HG03039 (cell line): ENCODE data around the gene MPND.
"Not testable (repeated sequence)": the region's sequence is repeated elsewhere in the genome, so short reads cannot be mapped to it uniquely, and the experiment has no call there.

Experiments
- ATAC-seq: cut with Tn5 transposase; IDR thresholded peaks from one replicate; pipeline ENCODE4 v1.9.1; 2021; ENCODE audit warnings: mild to moderate bottlenecking, moderate library complexity; ENCODE audit not compliant: unreplicated experiment

MPND gene

DNA sequence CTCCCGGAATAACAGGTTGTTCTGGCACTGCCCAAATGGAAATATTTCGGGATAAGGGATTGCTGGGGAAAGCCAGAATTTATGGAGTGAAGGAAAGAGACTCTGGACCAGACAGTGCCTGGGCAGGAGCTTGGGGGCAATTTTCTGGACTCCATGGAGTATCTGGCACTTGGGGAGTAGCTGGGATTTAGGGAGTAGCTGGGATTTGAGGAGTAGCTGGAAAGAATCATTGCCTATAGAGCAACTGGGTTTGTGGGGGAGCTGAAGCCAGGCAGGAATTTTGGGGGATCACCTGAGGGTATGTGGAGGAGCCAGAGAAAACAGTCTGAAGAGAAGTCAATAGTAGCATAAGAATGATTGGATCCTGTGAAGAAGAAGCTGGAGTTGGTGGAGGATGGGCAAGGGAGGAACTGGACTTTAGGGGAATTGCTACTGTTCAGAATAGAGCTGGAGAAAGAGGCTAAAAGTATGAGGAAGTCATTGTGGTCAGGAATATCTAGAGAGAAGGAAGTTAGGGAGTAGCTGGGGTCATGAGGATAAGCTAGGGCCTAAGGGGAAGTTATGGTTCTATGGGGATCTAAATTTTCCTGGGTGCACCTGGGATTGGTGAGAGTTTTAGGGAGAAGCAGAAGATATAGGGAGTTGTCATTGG, 24.2 kb upstream of the MPND start:
- ATAC-seq: no peak

GRCh38 chr19:4320419-4320818, 22.9 kb upstream of the MPND start:
- ATAC-seq: no peak

DNA sequence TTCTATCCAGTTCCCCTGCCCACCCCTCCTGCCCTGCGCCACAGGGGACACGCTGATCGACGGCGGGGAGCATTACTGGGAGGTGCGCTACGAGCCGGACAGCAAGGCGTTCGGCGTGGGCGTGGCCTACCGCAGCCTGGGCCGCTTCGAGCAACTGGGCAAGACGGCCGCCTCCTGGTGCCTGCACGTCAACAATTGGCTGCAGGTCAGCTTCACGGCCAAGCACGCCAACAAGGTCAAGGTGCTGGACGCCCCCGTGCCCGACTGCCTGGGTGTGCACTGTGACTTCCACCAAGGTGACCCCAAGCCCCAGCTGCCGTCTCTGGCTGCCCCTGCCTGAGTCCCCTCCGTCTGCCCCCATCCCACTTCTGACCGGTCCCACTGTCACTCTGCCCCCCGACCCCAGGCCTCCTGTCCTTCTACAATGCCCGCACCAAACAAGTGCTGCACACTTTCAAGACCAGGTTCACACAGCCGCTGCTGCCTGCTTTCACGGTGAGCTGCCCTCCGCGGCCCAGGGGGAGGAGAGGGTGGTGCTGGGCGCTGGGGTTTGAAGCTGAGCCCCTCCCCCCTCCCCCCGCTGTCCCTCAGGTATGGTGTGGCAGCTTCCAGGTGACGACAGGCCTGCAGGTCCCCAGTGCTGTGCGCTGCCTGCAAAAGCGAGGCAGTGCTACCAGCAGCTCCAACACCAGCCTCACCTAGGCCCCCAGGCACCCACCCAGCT, 20.3 kb upstream of the MPND start:
- no peak for ATAC-seq

GRCh38 chr19:4323692-4324091, 19.7 kb upstream of the MPND start:
- ATAC-seq: no peak

GRCh38 chr19:4324228-4324627, 19.1 kb upstream of the MPND start:
- ATAC-seq: no peak

- ATAC-seq: no peak
Measured at GRCh38 chr19:4326215-4326836, 17.0 kb upstream of the MPND start.

DNA sequence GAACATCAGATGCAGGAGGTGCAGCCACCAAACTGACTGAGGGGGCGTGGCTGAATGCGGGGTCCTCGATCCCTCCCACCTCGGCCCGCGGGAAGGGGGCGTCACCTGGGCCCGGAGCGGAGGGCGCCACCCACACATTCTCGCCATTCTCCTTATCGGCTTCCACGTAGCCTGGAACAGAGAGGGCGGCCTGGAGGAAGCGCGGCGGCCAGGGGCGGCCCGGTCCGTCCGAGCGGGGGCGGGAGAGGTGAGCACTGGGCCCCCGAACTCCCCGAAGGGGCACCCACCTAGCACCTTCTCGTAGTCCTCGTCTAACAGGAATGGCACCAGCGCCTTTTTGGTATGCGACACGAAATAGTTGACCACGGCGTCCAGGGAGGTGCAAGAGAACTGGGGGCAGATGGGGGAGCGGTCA, 16.5 kb upstream of the MPND start:
- no peak for ATAC-seq

GRCh38 chr19:4327252-4327876, 16.0 kb upstream of the MPND start:
- no peak for ATAC-seq

DNA sequence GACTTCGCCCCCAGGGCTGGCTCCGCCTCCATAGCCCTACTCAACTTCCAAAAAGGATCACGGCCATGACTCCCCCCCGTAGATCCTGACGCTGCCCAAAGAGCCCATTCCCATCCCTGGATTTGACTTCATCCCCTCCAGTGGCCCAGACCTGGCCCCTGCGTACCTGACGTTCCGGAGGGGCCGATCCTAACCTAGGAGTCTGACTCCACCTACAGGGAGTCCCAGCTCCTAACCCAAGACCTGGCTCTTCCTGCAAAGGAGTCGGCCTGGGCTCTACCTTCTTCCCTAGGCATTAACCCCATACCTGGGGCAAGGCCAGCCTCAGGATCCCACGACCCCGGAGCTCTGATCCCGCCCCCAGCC, 15.5 kb upstream of the MPND start:
- no peak for ATAC-seq

GRCh38 chr19:4328243-4328990, 14.9 kb upstream of the MPND start:
- peak; percentile 76 for ATAC-seq

GRCh38 chr19:4328991-4329681, 14.2 kb upstream of the MPND start:
- not testable (repeated sequence) for ATAC-seq

- no peak for ATAC-seq
Measured at GRCh38 chr19:4329858-4330257, 13.5 kb upstream of the MPND start.

DNA sequence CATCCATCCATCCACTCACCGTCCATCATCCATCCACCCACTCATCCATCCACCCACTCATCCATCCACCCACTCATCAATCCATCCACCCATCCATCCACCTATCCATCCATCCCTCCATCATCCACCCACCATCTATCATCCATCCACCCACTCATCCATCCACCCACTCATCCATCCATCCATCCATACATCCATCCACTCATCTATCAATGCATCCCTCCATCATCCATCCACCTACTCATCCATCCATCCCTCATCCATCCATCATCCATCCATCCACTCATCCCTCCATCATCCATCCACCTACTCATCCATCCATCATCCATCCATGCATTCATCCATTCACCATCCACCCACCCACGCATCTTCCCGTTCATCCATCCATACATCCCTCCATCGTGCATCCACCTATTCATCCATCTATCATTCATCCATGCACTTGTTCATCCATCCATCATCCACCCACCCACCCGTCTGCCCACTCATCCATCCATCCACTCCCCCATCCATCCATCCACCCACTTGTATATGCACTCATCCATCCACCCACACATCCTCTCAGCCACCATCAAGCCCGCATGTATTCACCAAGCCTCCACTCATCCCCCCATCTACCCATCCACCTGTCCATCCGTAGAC, 8.3 kb upstream of the MPND start:
- ATAC-seq: no peak

DNA sequence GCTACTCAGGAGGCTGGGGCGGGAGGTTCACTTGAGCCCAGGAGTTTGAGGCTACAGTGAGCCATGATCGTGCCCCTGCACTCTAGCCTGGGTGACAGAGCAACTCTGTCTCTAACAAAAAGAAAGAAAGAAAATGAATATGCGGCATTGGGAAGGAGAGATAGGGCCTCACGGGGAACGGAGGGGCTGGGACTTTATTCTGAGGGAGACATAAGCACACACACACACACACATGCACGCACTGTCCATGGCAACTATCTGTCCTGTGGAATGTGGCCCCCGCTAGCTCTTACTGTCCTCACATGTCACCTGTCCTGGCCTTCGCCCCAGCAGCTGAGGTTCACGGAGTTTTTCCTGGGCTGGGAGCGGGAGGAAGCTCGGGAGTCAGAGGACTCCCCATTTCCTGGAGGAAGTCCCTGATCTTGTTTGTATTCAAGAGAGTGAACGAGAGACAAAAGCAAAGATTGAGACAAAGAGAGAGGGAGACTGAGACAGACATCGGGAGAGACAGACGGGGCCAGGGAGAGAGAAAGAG, 5.4 kb upstream of the MPND start:
- ATAC-seq: no peak

DNA sequence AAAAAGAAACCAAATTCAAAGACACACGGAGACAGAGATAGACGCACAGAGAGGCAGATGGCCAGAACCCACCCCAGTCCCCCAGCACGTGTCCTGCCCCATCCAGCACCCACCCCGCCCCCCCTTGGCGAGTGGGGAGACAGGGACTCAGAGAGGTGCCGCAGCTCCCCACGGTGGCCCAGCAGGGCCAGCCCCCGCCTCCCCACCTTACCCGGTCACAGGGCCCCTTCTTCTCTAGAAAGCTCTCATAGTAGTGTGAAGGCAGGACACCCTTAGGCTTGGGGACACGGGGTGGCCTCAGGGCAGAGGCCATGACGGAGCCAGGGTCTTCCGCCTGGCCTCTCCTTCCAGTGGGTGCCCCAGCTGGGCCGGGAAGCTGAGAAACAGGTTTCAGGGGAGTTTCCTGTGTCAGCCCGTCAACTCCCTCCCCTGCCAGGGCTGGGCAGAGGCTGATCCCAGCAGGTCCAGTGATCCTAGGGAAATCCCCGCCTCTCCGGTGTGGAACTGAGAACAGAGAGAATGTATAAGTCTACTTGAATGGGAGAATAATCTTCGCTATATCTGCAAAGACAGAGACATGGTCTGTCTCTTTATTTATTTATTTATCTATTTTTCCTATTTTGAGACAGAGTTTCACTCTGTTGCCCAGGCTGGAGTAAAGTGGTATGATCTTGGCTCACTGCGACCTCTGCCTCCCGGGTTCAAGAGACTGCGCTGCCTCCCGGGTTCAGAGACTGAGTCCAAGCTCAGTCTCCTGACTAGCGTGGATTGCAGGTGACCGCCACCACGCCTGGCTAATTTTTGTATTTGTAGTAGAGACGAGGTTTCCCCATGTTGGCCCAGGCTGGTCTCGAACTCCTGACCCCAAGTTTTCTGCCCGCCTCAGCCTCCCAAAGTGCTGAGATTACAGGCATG, 4.7 kb upstream of the MPND start, which contains the start of gene STAP2:
STAP2 (minus strand) TSS at position 387 of the 915 bp plus-strand sequence; CDS start at position 313, 74 bp downstream.
- ATAC-seq: no peak

- ATAC-seq: no peak
Measured at GRCh38 chr19:4342314-4342614, 1.1 kb upstream of the MPND start.

DNA sequence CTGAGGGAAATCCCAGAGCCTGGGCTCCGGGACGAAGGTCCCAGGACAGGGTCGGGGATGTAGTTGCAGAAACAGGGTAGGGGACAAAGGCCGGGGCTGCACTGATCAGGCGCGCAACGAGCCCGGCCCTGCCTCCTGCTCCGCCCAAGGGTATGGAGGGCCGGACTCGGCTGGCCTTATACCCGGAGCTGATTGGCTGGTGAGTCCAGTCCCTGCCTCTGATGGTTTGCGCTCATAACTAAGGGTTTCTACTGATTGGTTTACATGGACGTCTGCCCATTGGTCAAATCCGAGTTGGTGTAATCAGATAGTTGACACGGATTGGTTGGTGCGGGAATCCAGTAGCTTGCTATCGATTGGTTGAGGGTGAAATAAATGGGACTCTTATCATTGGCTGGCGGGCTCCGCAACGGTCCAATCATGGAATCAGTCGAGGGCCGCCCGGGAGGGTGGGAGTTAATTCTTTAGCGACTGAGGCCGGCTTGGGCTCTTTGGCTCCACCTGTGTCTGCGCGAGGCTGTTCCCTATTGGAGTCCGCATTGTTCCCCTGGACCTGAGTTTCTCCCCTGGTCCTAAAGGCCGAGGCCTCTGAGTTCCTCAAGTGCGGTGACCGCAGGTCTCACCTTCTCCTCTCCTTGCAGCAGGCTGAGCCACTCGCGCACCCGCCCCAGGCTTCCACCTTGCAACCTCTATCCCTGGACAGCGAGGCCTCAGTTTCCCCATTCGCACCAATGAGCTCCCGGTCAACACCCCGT, 570 bp upstream of the MPND start:
- ATAC-seq: peak; percentile 77
